Suppressor macrophage treated with lipopolysaccharide for 4 hours (primary cell): ENCODE data around the gene ATIC.

Experiments
- DNase-seq: peaks from one replicate; pipeline ENCODE4 v3.0.0-alpha.2; 2020

The ATIC gene

DNA sequence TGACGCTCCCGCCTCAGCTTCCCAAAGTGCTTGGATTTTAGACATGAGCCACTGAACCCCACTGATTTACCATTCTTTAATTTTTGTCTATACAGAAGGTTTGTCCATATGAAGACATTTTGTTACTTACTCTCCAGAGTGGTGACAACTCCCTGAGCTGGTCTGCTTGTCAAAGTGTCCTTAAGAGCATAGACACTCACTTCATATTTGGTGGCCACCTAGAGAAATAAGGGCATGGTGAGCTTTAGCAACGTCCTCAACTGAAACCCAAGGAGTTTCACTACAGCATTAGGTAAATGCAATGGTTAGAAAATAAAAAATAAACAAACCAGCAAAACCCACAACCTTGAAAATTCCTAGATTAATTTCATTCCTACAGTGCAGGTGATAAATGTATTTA lies 66.2 kb downstream of the ATIC start:
- DNase-seq, result no peak

DNA sequence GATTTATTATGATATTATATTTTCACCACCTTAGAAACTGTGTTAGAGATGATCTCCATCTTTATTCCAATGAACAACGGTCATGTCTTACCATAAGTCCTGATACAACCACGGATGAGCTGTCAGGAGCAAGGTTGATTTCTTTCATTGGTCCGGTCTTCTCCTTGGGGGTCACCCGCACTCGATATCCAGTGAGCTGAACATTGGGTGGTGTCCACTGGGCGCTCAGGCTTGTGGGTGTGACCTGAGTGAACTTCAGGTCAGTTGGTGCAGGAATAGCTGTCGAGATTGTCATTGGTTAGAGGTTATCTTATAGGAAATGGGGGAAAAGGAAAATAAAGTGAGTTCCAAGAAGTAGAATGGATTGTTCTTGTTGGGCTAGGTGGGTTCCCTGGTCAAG lies 67.2 kb downstream of the ATIC start:
- DNase-seq, result no peak

GRCh38 chr2:215379948-215380347 lies 68.1 kb downstream of the ATIC start:
- DNase-seq, result no peak

DNA sequence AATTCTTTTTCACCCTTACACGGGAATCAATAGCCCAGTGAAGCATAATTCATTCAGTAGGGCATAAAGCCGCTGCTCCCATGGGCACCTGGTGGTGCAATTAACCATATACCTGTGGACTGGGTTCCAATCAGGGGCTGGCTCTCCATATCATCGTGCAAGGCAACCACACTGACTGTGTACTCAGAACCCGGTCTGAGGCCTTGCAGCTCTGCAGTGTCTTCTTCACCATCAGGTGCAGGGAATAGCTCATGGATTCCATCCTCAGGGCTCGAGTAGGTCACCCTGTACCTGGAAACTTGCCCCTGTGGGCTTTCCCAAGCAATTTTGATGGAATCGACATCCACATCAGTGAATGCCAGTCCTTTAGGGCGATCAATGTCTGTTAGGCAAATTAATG lies 68.8 kb downstream of the ATIC start:
- DNase-seq, result no peak

- no peak for DNase-seq
Observed at GRCh38 chr2:215382011-215382410, 70.2 kb downstream of the ATIC start.

- no peak for DNase-seq
Observed at GRCh38 chr2:215382480-215382879, 70.6 kb downstream of the ATIC start.

DNA sequence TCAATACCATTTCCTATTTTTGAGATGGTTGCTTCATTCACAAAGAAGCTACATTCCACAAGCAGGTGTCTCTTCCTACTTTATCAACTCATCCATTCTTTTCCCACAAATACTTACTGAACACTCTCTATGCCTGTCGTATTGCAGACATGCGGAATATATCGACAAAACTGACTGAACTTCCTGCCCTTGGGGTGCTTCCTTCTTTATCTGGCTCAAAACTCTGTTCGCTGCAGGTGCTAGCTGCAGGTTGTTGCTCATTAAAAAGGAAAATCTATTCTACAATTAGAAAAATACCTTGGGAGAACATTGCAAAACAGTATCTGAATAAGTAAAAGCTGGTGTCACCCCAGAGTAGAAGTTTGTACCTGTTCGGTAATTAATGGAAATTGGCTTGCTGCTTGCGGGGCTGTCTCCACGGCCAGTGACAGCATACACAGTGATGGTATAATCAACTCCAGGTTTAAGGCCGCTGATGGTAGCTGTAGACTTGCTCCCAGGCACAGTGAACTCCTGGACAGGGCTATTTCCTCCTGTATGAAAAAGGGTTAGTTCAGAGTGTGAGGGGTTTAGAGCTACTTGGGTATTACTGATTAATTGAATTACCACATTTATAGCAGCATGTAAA lies 71.9 kb downstream of the ATIC start:
- no peak for DNase-seq

DNA sequence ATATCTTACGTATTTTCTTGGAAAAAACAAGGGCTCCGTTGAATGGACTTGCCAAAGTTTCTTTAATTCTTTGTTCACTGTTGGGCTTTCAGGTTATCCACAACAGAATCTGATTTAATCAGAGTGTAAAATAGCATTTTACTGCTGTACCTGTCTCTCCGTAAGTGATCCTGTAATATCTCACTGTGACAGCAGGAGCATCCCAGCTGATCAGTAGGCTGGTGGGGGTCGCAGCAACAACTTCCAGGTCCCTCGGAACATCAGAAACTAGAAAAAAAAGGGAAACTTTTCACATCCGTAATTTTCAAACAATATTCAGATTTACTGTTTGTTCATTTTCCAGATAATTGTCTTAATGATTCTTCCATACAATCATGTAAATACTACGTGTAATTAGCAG lies 72.9 kb downstream of the ATIC start:
- DNase-seq, result no peak

- no peak for DNase-seq
Observed at GRCh38 chr2:215386566-215386965, 74.7 kb downstream of the ATIC start.

GRCh38 chr2:215388002-215388728 lies 76.3 kb downstream of the ATIC start:
- DNase-seq, result no peak

- no peak for DNase-seq
Observed at GRCh38 chr2:215390550-215390913, 78.7 kb downstream of the ATIC start.

- no peak for DNase-seq
Observed at GRCh38 chr2:215391531-215391930, 79.7 kb downstream of the ATIC start.

- no peak for DNase-seq
Observed at GRCh38 chr2:215392164-215392563, 80.3 kb downstream of the ATIC start.

DNA sequence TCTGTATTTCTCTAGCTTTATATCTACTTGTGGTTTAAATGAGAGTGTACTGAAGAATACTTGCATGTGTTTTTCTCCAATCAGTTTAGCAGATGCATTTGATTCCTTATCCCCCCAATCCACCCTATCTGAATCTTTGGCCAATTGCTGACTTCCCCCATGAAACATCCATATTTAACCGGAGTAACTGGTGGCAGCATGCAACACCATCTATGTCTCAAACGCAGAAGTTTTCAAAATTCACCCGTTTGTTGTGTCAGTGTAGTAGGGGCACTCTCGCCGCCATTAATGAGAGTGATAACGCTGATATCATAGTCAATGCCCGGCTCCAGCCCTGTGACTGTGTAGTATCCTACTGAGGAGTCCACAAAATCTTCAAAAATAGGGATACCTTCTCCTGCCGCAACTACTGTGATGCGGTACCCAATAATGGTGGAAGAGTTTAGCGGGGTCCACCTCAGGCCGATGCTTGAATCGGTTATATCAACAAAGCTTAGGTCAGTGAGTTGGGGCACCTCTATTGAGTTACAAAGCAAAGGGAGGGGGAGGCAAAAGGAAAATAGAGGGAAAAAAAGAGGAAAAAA lies 80.9 kb downstream of the ATIC start:
- no peak for DNase-seq

GRCh38 chr2:215394102-215394805 lies 82.4 kb downstream of the ATIC start:
- DNase-seq, result no peak

DNA sequence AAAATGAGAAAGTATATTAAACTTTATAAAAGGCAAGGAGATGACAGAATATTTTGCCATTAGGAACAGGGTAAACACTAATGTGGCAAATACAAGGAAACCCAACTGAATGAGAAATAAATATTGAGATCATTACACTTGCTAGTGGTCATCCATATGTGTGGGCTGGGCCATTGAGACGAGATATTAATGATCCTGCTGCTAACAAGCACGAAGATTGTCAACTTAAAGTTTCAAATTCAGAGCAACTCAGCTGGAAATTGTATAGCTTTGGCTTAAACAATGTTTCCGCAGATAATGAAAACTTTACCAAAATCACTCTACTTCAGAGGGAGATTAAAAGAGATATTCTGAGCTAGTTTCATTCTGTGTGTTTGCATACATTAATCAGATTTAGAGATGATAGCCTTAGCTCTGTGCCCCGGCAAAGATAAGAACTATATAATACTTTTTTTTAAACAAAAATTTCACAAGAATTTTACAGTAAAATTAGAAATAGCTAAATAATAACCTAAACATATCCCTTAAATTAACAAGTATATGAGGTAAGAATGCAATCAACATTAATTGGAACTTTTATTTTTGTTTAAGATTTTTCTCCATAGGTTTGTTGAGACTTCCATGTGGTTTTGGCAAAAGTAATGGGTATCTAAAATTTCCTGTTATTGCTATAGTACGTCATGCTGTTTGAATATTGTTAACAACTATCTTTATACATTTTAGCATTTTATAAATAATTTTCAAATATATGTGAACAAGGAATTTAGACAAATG lies 84.0 kb downstream of the ATIC start:
- no peak for DNase-seq

GRCh38 chr2:215396595-215397313 lies 84.9 kb downstream of the ATIC start:
- DNase-seq, result peak; percentile 65

DNA sequence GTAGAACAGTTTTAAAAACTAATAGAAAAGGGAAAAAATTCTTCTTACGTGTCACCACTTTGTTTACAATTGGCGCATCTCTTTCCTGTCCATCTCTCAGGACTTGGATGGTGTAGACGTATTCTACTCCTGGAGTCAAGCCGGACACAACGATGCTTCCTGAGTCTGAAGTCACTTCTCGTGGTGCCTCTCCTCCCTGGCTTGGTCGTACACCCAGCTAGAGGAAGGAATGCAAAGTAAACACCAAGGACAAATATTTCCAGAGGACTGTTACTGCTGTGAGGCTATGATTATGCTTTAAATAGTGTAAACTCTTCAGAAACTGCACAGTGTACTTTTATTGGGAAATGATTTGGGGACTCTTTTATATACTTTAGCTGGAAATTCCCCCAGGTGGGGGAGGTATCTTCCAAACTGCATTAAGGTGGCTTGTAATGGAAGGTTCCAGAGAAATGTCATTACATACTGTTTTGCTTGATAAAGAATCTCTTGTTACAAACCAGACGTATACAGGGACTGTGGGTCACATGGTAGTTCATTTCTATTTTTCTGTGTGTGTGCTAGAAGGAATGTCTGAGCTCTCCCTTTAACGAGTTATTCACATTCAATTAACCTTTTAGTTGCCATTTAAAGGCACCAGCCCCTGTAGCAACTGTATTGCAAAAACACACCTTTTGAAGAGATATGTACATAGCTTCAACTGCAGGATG lies 85.9 kb downstream of the ATIC start:
- DNase-seq, result no peak

GRCh38 chr2:215399067-215399716 lies 87.3 kb downstream of the ATIC start:
- no peak for DNase-seq
